ENCODE measurements around the gene WWTR1.

GRCh38 chr3:149583921-149584635 lies 73.7 kb downstream of the WWTR1 start:
- TF ChIP-seq CTCF (IDR thresholded peaks at IDR 0.05; ENCODE audit: extremely low read depth in 1 of 2, insufficient read depth in 1 of 2, low read depth in 1 of 2, low read length in 2 of 2) (no peak), POLR2A (IDR thresholded peaks at IDR 0.05; ENCODE audit: low read depth, low read length) (no peak), POLR2AphosphoS5 (IDR thresholded peaks at IDR 0.05; ENCODE audit: insufficient read depth, low read depth, low read length) (no peak), JUN (IDR thresholded peaks at IDR 0.05; ENCODE audit: borderline replicate concordance, insufficient read depth, insufficient read length, low read depth) (no peak), MAX (IDR thresholded peaks at IDR 0.05; ENCODE audit: insufficient read depth, insufficient read length) (no peak), EZH2 (IDR thresholded peaks at IDR 0.05; ENCODE audit: borderline replicate concordance, low read depth, low read length, severe bottlenecking) (no peak), MYC (IDR thresholded peaks at IDR 0.05; ENCODE audit: low read depth, low read length) (no peak), GATA2 (IDR thresholded peaks at IDR 0.05; ENCODE audit: insufficient read depth, insufficient read length, low read depth, low read length) (no peak)
